Fibroblast of skin of left biceps (primary cell): ENCODE data around the gene RALGPS1.
A peak's percentile ranks its signal among the peaks of the same experiment; 100 is the strongest.

ENCODE experiments used
- DNase-seq, 2 experiments: peaks; one replicate each; pipeline ENCODE4 v3.0.0-alpha.2; 2013; ENCODE audit warnings: low read depth in 2 of 2

RALGPS1 gene

GRCh38 chr9:127053057-127053821, 138.7 kb downstream of the RALGPS1 start:
- no peak for DNase-seq

- DNase-seq = no peak
These were observed 139.4 kb downstream of the RALGPS1 start for GRCh38 chr9:127053960-127054359.

GRCh38 chr9:127055745-127056402, 141.3 kb downstream of the RALGPS1 start:
- DNase-seq = no peak

GRCh38 chr9:127056446-127056845, 141.9 kb downstream of the RALGPS1 start:
- DNase-seq = no peak

GRCh38 chr9:127058011-127058644, 143.5 kb downstream of the RALGPS1 start:
- no peak for DNase-seq

- peak; percentile 73 to 74 for DNase-seq
These were observed 144.1 kb downstream of the RALGPS1 start for GRCh38 chr9:127058645-127059021.

GRCh38 chr9:127059030-127059429, 144.4 kb downstream of the RALGPS1 start:
- no peak for DNase-seq

- no peak for DNase-seq
These were observed 145.3 kb downstream of the RALGPS1 start for GRCh38 chr9:127059765-127060361.

GRCh38 chr9:127061411-127061810, 146.8 kb downstream of the RALGPS1 start:
- no peak for DNase-seq

- DNase-seq = no peak
These were observed 149.8 kb downstream of the RALGPS1 start for GRCh38 chr9:127064335-127064734.

GRCh38 chr9:127065592-127065991, 151.0 kb downstream of the RALGPS1 start:
- DNase-seq = peak in 1 of 2 experiments; percentile 28

- no peak for DNase-seq
These were observed 151.7 kb downstream of the RALGPS1 start for GRCh38 chr9:127066060-127066850.

- DNase-seq = no peak
These were observed 152.2 kb downstream of the RALGPS1 start for GRCh38 chr9:127066851-127067136.

- DNase-seq = no peak
These were observed 153.1 kb downstream of the RALGPS1 start for GRCh38 chr9:127067603-127068220.

GRCh38 chr9:127074561-127075548, 160.3 kb downstream of the RALGPS1 start:
- no peak for DNase-seq

- DNase-seq = no peak
These were observed 161.2 kb downstream of the RALGPS1 start for GRCh38 chr9:127075624-127076372.

- no peak for DNase-seq
These were observed 162.5 kb downstream of the RALGPS1 start for GRCh38 chr9:127076860-127077643.

GRCh38 chr9:127077644-127077946, 163.0 kb downstream of the RALGPS1 start:
- DNase-seq = no peak

- no peak for DNase-seq
These were observed 163.8 kb downstream of the RALGPS1 start for GRCh38 chr9:127078336-127078735.
